NOMO-1 treated with DMSO at 0.1 percent for 48 hours (cell line): ENCODE results near the gene GMCL1.
"Not testable (repeated sequence)": the region's sequence is repeated elsewhere in the genome, so short reads cannot be mapped to it uniquely, and the experiment has no call there.

Source experiments
- DNase-seq: peaks from one replicate; lab custom pipeline; 2025; ENCODE audit not compliant: unreplicated experiment; lab: John Stamatoyannopoulos, UW

Gene GMCL1

GRCh38 chr2:69805887-69806286 is 23.6 kb upstream of the GMCL1 start:
- DNase-seq = no peak

- DNase-seq = no peak
These were observed 21.5 kb upstream of the GMCL1 start for GRCh38 chr2:69807821-69808540.

- DNase-seq = no peak
These were observed 18.9 kb upstream of the GMCL1 start for GRCh38 chr2:69810550-69810949.

GRCh38 chr2:69811018-69811417 is 18.4 kb upstream of the GMCL1 start:
- no peak for DNase-seq

- DNase-seq = no peak
These were observed 17.9 kb upstream of the GMCL1 start for GRCh38 chr2:69811591-69811990.

- DNase-seq = no peak
These were observed 13.7 kb upstream of the GMCL1 start for GRCh38 chr2:69815717-69816116.

GRCh38 chr2:69816923-69817542 is 12.4 kb upstream of the GMCL1 start:
- peak; percentile 88 for DNase-seq

- DNase-seq = no peak
These were observed 11.5 kb upstream of the GMCL1 start for GRCh38 chr2:69817729-69818501.

- no peak for DNase-seq
These were observed 1.5 kb upstream of the GMCL1 start for GRCh38 chr2:69827796-69828540.

GRCh38 chr2:69828938-69829255 is 563 bp upstream of the GMCL1 start:
- peak; percentile 38 for DNase-seq

- peak; percentile 19 for DNase-seq
These were observed 815 bp downstream of the GMCL1 start for GRCh38 chr2:69830045-69830905.

- not testable (repeated sequence) for DNase-seq
These were observed 1.4 kb downstream of the GMCL1 start for GRCh38 chr2:69830906-69831241.

GRCh38 chr2:69831354-69831905 is 2.0 kb downstream of the GMCL1 start:
- DNase-seq = no peak

GRCh38 chr2:69833752-69834151 is 4.3 kb downstream of the GMCL1 start:
- DNase-seq = no peak

- DNase-seq = no peak
These were observed 6.2 kb downstream of the GMCL1 start for GRCh38 chr2:69835666-69836065.

- DNase-seq = no peak
These were observed 6.9 kb downstream of the GMCL1 start for GRCh38 chr2:69836316-69836715.

- no peak for DNase-seq
These were observed 8.1 kb downstream of the GMCL1 start for GRCh38 chr2:69837533-69837932.

GRCh38 chr2:69843993-69844392 is 14.5 kb downstream of the GMCL1 start:
- DNase-seq = no peak

- DNase-seq = no peak
These were observed 15.1 kb downstream of the GMCL1 start for GRCh38 chr2:69844560-69844959.
